ENCODE measurements around the gene FBXL17. TPM values are rescaled to one million over a fixed set of nuclear protein-coding genes. Genes with fewer than 3 reads are reported as not detected.
A peak's percentile ranks its signal among the peaks of the same experiment; 100 is the strongest.

FBXL17 gene
- total and polyA plus RNA-seq, 2 of the 13 experiments (the other 11 are each of a cell fraction or from before 2014, with no cell fraction given) = 3.0 to 7.9 TPM

- no peaks in the 10 kb centered on the region for H3K27me3 ChIP-seq (ENCODE audit: control insufficient read depth in 1 of 2, insufficient read depth in 2 of 2, low read length in 2 of 2)
- H2AFZ ChIP-seq (ENCODE audit: low read length) = no peak overlapping the region
- peak; percentile 70 for ATAC-seq
- 93% methylated on average over 3 of the region's 3 CpGs for WGBS (ENCODE audit: low lambda C conversion rate)
- CTCF ChIA-PET (ENCODE audit: low intra/inter-chr PET ratio, low total read pairs) = no interaction called here
- H3K4me2 ChIP-seq (ENCODE audit: low read depth, low read length) = no peak overlapping the region
- no peak for TF ChIP-seq ZBTB37 (CRISPR knock-in tag; IDR thresholded peaks at IDR 0.05)
- TF ChIP-seq GZF1 (CRISPR knock-in tag; IDR thresholded peaks at IDR 0.05) = no peak
- no peak for TF ChIP-seq IRF1 (CRISPR knock-in tag; IDR thresholded peaks at IDR 0.05; ENCODE audit: low read depth)
- TF ChIP-seq RXRB (CRISPR knock-in tag; IDR thresholded peaks at IDR 0.05; ENCODE audit: borderline replicate concordance) = no peak
- no peak for TF ChIP-seq JUND (CRISPR knock-in tag; IDR thresholded peaks at IDR 0.05)
- no peak for TF ChIP-seq ZNF563 (CRISPR knock-in tag; IDR thresholded peaks at IDR 0.05)
- no peak for TF ChIP-seq GTF2F1 (IDR thresholded peaks at IDR 0.05; ENCODE audit: low read length)
- TF ChIP-seq SRSF1 (optimal IDR thresholded peaks at IDR 0.05; ENCODE audit: low read depth, low read length) = no peak
- DNase-seq (ENCODE audit: low spot score) = no peak
- BruUV-seq (replicated peaks) = no TSS peak
- no peaks in the 10 kb centered on the region for H4K20me1 ChIP-seq (ENCODE audit: insufficient read depth, low read length)
- no peaks in the 10 kb centered on the region for H3K79me2 ChIP-seq (ENCODE audit: insufficient read depth, low read length)
- H3K4me1 ChIP-seq (ENCODE audit: insufficient read depth, low read length) = peaks cover 10% of the 10 kb centered on the region
- no peak overlapping the region for H3K9ac ChIP-seq (ENCODE audit: insufficient read depth, low read depth, low read length)
- H3K27ac ChIP-seq (ENCODE audit: extremely low read length, insufficient read depth, low read length) = no peak overlapping the region
- intact Hi-C loops (cut with micrococcal nuclease; ENCODE audit: unreplicated experiment) = no loop called here
- H3K36me3 ChIP-seq (replicated peaks in 1 of 2; ENCODE audit: control insufficient read depth in 1 of 2, insufficient read depth in 2 of 2, low read length in 2 of 2) = no peaks in the 10 kb centered on the region
- peaks cover 4% of the 10 kb centered on the region; the same call in 1 of the 2 replicates for H3K9me3 ChIP-seq (ENCODE audit: low read length)
- H3K4me3 ChIP-seq (replicated peaks in 1 of 3; ENCODE audit: insufficient read depth in 1 of 3, low read depth in 2 of 3, low read length in 3 of 3) = no peak overlapping the region
- POLR2A ChIA-PET = no interaction called here
- FAIRE-seq = no peak
- in situ Hi-C loops (cut with HindIII; ENCODE audit: extremely low pct_ligation_motif_present, low pct_unique_long_range_greater_than_20kb) = no loop called here
Measured at GRCh38 chr5:108278285-108279240, 103.3 kb downstream of the FBXL17 start.
